HG02798 (cell line): ENCODE results near the gene MED15.
A peak's percentile ranks its signal among the peaks of the same experiment; 100 is the strongest.
"Not testable (repeated sequence)": the region's sequence is repeated elsewhere in the genome, so short reads cannot be mapped to it uniquely, and the experiment has no call there.

Experiments
- ATAC-seq: cut with Tn5 transposase; IDR thresholded peaks from one replicate; pipeline ENCODE4 v1.9.1; 2021; ENCODE audit warnings: mild to moderate bottlenecking; ENCODE audit not compliant: unreplicated experiment, poor library complexity

Gene MED15, protein sequence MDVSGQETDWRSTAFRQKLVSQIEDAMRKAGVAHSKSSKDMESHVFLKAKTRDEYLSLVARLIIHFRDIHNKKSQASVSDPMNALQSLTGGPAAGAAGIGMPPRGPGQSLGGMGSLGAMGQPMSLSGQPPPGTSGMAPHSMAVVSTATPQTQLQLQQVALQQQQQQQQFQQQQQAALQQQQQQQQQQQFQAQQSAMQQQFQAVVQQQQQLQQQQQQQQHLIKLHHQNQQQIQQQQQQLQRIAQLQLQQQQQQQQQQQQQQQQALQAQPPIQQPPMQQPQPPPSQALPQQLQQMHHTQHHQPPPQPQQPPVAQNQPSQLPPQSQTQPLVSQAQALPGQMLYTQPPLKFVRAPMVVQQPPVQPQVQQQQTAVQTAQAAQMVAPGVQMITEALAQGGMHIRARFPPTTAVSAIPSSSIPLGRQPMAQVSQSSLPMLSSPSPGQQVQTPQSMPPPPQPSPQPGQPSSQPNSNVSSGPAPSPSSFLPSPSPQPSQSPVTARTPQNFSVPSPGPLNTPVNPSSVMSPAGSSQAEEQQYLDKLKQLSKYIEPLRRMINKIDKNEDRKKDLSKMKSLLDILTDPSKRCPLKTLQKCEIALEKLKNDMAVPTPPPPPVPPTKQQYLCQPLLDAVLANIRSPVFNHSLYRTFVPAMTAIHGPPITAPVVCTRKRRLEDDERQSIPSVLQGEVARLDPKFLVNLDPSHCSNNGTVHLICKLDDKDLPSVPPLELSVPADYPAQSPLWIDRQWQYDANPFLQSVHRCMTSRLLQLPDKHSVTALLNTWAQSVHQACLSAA

DNA sequence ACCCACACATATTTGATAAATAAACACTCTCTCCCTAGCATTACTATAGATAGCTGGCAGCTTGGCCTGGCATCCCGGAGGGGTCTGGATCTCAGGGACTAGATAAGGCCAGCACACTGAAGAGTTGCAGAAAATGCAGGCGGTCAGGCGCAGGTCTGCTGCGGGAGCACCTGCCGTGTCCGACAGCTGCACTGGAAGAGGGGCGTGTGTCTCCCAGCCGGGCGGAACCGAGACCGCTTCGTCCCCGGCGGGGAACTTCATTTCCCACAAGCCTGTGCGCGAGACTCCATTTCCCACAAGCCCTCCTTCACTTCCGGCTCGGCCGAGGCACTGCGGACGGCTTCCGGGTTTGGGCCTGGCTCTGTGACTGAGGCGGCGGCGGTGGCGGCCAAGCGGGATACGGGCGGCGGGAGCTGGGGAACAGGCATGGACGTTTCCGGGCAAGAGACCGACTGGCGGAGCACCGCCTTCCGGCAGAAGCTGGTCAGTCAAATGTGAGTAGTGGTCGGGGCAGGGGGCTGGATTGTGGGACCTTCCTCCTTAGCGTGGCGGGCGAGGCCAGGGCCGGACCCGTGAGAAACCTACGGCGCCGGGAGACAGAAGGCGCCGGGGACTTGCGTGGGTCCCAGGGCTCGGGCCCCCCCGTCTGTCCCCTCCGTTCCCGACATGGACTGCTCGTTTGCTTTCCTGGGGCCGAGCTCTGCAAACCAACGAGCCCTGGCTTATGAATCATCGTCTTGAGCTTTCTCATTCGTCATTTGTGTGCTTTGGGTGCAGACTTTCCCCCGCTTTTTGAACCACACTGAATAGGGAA lies at the start of gene MED15:
TSS of gene MED15 (plus strand) at position 358 of the 814 bp plus-strand sequence. CDS start at position 427, 69 bp downstream.
- peak; percentile 88 for ATAC-seq

DNA sequence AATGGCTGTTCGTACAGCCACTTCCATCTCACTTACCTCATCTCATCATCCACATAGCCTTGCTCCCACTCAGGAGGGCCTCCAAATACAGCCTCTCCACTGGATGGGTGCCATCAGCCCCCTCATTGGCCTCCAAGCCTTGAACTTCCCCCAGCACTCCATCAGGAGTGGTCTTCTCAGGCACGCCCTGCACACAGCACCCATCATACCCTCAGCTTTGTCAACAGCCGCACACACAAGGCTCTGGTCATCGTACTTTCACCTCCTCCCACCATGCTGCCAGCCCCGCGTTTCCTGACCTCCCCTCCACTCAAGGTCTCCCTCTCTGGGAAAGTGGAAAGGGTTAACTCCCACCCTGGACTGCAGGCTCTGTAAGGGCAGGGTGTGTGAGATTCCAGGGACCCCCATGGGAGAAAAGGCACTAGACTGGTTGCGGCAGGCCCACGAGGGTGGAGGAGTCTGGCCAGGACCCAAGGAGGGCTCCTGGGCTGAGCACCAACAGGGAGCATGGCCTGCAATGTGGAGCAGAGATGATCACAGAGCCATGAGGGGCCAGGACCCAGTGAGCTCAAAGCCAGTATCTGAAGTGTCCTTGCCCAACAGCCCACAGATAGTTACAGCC lies 48.8 kb upstream of the MED15 start:
- ATAC-seq = no peak

DNA sequence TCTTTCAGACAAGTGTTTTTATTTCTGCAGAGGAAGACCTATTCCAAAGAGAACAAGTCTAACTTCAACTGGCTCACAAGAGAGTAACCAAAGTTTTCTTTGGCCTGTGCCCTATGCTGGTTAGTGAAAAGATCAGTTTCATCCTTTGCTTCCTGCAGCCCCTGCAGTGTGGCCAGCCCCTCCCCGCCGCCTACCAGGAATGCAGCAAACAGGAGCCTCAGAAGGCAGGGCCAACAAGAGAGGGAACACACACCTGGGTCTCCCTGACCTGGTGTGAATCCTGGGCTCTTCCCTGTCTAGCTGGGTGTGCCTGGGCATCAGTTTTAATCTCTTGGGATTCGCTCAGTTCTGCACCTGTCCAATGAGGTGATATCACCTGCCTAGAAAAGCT lies 48.3 kb upstream of the MED15 start:
- ATAC-seq = no peak

DNA sequence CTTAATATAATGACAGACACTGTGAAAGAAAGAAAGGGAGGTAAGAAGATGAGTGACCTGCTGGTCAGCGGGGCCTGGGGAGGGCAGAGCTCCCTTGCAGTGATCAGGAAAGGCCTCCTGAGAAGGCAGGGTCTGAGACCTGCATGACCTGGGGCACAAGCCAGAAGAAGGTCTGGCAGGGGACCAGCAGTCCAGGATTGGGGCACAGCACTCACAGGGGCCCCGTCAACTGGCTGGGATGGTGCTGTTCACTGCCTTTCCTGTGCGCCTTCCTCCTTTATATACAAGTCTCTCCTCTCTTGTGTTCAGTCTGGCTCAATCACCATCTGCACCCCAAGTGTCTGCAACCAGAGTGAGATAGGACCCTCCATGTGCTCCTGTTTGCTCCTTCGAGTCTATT lies 47.5 kb upstream of the MED15 start:
- no peak for ATAC-seq

DNA sequence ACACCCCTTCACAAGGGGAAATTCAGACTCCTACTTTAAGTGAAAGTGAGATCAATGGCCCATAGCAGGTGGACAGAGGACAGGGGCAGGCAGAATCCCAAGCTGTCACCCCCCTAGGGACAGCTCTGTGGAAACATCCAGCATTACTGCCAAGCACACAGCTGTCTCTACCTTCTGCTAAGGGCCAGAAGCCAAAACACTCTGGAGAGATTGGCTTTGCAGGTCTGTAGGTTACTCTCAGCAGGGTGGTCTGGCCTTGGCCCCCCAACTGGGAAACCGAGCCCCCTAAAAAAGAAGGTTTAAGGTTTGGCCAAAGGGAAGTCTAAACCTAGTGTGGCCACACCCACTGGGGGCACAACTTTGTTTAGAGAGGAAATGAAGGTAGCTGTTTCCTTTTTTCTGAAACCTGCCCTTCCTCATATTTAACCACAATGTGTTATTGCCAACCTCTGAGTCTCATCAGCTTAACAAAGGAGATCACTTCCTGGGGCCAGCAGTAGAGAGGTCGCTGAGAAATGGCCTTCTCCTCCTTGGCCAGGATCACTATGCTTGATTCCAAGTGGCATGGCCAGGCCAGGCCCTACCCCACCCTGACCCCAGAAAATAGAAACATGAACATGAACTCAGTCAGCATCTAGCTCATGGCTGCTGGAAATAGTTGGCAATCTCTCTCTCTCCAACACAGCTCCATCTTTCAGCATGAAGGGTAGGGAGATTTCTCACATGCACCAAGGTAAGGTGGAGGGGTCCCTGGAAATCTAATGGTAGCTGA lies 43.9 kb upstream of the MED15 start:
- ATAC-seq = no peak

DNA sequence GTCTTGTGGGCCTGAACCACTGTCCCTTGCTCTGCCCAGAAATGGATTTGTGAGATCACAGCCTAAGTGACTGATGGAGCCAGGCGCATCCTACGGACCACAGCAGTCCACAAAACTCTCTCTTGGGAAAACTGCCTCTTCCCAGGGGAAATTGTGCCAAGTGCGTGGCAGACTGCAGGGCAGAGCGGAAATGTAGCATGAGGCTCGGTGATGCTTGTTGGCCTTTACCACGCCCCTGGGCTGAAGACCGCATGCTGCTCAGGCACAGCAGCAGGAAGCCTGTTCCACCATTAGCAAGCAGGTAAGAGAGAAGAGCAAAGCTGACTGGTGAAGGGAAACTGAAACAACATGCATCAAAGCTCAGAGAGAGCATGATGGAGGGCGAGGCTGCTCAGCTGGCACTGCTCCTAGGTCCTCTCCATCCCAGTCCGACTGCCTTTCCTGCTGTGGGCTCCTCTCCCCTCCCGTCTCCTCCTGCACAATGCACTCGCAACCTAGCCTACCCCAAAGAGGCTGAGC lies 43.3 kb upstream of the MED15 start:
- no peak for ATAC-seq

DNA sequence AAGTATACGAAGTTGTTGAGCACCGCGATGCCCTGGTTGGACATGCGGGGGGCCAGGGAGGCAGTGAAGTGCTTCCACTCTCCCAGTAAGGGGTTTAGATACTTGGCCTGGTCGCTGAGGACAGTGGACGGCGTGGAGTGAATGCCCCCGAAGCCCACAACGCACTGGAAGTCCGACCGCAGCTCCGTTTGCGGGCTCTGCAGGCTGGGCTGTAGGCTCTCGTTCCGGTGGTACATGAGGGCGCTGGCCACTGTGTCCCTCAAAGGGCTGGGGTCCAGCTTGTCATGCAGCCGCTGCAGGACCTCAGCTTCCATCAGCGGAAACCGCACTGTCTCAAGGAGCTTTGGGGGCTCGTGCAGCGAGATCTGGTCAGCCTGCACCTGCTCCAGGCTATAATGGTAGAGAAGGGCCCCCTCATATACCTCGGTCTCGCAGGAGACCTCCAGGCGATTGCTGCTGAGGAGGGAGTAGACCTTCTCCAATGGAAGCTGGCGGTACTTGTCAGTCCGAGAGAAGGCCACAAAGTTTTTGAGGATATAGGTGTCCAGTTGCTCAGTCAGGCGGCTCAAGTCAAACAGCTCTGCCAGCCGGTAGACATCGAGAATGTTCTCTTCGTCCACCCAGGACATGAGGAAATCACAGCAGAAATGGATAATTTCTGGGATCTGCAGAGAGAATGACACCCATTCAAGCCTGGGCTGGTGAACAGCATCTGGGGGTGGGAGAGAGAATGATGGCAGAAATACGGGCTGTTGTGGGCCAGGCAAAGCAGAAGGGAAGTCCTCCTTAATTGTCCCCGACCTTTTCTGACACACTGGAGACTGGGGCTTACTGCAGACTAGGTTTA lies 42.3 kb upstream of the MED15 start:
- ATAC-seq = no peak

DNA sequence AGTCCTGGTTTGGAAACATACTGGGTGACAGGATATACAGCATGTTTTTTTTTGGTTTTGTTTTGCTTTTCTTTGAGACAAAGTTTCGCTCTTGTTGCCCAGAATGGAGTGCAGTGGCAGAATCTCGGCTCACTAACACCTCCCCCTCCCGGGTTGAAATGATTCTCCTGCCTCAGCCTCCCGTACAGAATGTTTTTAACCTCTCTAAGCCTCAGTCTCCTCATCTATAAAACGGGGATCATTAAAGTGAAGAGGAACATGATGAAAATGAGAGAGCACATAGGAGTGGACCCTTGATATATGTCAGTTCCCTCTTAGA lies 41.7 kb upstream of the MED15 start:
- no peak for ATAC-seq

DNA sequence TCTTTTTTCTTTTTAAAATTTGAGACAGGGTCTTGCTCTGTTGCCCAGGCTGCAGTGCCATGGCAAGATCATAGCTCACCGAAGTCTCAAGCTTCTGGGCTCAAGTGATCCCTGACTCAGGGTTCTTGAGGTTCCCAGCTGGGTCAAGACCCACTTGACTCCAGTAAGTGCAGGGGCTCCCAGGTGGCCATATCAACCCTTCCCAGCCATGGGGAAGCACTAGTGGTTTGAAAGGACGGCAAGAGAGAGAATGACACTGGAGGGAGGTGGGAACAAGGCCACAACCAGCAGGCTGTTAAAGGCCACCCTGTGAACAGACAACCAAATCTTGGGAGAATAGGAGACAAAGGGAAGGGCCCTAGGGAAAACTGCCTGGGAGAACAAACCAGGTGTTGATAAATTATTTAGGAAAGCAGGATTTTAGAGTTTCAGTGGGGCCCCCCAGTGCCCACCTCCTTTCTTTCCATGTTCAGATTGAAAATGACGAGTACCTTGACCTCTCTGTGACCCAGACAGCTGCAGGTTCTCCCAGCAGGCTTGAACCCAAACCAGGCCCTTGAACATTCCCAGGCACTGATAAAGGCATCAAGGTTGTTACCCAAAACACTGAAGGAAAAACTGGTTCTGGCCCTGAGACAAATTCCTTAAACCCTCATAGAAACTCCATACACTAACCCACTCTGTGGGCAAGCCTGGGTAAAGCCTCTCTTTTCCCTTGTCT lies 40.6 kb upstream of the MED15 start:
- ATAC-seq = no peak

DNA sequence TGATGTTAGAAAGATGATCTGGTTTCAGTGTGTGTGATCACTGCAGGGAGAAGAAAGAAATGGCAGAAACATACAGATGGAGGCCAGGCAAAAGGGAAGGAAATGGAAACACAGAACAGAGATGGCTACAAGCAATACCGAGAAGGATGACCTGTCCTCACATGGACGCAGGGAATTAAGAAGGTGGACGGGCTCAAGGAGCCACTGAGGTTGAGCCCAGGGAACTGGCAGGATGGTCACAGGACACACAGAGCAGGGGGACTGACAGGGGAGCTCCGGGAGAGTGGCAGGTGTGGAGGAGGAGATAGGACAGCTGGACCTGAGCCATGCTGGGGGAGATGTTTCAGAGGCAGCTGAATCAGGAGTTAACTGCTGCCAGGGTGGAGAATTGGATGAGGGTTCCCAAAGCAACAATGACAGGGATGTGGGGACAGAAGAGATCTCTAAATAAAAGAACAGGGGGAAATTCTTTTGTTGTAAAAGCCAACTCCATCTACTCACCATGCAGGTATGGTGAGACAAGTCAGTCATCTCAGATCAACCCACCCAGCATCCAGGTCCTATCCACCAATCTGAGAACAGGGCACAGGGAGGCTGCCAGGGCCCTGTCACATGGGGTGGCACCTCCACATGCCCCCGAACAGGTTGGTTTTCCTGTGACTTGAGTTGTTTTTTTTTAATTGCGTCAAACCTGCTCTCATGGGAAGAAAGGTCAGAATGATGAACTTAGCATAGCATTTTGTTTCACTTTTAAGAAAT lies 38.1 kb upstream of the MED15 start:
- ATAC-seq = no peak

DNA sequence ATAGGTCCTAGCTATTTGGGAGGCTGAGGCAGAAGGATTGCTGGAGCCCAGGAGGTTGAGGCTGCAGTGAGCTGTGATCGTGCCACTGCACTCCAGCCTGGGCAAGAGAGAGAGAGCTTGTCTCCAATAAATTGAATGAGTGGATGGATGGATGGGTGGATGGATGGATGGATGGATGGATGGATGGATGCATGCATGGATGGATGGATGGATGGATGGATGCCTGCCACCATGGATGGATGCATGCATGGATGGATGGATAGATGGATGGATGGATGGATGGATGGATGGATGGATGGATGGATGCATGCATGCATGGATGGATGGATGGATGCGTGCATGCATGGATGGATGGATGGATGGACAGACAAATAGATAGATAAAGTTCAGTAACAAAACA lies 36.9 kb upstream of the MED15 start:
- not testable (repeated sequence) for ATAC-seq

DNA sequence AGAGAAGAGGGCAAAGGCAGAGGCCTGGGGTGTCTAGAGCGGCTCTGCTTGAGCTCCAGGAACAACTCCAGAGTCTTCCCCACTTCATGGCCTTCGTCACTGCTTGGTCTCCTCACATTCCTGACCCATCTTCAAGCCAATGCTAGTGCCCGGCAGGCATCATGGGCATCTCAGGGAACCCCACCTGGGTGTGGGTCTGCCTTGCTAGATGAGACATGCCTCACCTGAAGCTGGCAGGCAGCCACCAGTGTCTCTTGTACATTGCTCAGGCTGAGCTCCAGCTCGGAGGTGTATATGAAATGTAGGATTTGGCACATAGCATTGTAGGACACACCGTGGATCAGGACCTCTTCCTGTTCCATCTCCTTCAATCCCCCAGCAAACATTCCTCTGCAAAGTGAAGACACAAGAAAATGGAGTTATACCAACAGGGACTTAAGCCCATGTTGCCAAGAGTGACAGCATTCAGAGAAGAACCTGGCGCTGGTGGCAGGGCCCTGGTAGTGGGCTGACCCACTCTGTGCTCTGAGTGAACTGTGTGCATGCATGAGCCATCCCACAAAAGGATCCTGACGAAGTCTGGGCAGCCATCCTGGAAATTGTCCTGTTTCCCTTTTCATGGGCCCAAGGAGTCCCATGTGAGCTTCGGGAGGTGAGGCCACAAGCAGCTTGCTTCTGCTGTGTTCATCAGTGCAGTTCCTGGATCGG lies 36.1 kb upstream of the MED15 start:
- no peak for ATAC-seq

DNA sequence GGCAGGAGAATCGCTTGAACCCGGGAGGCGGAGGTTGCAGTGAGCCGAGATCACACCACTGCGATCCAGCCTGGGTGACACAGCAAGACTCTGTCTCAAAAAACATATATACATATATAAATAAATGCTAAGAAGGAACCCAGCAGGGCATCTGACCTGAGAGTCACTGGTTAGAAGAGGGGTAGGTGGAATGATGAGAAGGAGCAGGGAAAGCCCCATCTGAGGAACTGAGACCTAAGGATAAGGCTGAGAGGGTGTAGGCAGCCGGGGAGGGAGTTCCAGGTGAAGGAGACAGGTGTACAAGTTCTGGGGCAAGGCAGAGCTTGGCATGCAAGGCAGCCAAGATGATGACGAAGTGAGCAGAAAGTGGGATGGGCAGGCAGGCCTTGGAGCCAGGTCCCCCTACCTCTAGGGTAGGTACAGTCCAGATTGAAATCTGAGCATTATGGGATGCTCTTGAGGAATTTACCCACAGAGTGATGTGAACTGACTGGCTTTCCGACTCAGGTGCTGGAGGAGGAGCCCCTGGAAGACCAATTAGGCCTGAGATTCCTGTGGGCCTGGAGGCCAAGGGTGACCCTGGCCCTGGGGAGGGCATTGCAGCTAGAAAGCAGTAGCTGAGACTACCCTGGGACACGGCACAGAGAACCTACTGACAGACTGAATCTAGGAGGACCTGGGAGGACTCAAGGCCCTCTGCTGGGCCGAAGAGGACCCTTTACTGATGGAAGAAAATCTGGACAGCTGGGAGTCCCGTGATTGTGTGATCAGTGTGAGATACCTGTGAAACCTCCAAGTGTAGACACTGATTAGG lies 34.6 kb upstream of the MED15 start:
- no peak for ATAC-seq

DNA sequence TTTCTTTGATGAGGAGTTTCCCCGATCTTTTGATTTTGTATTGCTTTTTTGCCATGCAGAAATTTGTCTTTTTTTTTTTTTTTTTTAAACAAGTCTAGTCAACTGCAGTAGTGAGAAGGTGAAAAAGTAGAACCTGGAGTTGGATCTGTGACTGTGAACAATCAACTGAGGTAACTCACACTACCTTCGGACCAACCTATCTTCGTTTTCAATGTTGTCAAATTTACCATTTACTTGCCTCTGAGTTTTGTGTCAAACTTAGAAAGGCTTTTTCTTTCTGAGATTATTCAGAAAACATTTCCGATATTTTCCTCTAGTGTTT lies 32.3 kb upstream of the MED15 start:
- ATAC-seq = no peak

DNA sequence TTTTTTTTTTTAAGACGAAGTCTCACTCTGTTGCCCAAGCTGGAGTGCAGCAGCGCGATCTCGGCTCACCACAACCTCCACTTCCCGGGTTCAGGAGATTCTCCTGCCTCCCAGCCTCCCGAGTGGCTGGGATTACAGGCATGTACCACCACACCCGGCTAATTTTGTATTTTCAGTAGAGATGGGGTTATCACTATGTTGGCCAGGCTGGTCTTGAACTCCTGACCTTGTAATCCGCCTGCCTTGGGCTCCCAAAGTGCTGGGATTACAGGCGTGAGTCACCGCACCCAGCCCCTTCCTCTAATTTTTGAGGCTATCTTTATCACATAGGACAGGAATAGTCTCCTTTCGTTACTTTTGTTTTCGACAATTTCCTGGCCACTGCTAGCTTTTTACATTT lies 31.8 kb upstream of the MED15 start:
- ATAC-seq = not testable (repeated sequence)

DNA sequence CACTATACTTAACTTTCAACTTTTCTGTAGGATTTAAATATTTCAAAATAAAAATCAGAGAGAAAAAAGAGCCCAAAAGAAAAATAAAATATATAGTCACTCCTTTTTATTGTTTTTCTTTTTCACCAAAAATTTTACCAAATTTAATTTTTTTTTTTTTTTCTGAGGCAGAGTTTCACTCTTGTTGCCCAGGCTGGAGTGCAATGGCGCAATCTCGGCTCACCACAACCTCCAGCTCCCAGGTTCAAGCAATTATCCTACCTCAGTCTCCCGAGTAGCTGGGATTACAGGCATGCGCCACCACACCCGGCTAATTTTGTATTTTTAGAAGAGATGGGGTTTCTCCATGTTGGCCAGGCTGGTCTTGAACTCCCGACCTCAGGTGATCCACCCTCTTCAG lies 29.4 kb upstream of the MED15 start:
- not testable (repeated sequence) for ATAC-seq
